Stomach (tissue), 4 donors: ENCODE data around the gene HPCA.

Experiments used
- CTCF ChIP-seq, 7 experiments: fragments of 450-650 bp in 4 of 7; fragments of 200-600 bp in 3 of 7; sonication (generic) in 3 of 7; IDR thresholded peaks; one replicate each; pipeline ENCODE4 v1.5.1; 2016 to 2019; ENCODE audit warnings: antibody characterized with exemption in 7 of 7, control low read depth in 2 of 7, mild to moderate bottlenecking in 1 of 7
- EP300 ChIP-seq: sonication (generic); formaldehyde crosslinking; IDR thresholded peaks from one replicate; pipeline ENCODE4 v1.6.1; 2017; ENCODE audit warnings: antibody characterized with exemption
- POLR2AphosphoS5 ChIP-seq, 3 donors: sonication (generic); formaldehyde crosslinking; IDR thresholded peaks; one replicate each; pipeline ENCODE4 v1.6.1; 2016; ENCODE audit warnings: antibody characterized with exemption in 3 of 3

GRCh38 chr1:32918179-32918578 lies 31.9 kb downstream of the HPCA start:
- no peak for TF ChIP-seq CTCF (IDR thresholded peaks at IDR 0.05)
- TF ChIP-seq POLR2AphosphoS5 (IDR thresholded peaks at IDR 0.05), result no peak
- TF ChIP-seq EP300, result no peak
